Measurements from ENCODE around the gene KCND3. TPM values are rescaled to one million over a fixed set of nuclear protein-coding genes. Genes with fewer than 3 reads are reported as not detected.

Gene KCND3
- total RNA-seq, 1 donor from 2014 or later: 2.1 TPM

DNA sequence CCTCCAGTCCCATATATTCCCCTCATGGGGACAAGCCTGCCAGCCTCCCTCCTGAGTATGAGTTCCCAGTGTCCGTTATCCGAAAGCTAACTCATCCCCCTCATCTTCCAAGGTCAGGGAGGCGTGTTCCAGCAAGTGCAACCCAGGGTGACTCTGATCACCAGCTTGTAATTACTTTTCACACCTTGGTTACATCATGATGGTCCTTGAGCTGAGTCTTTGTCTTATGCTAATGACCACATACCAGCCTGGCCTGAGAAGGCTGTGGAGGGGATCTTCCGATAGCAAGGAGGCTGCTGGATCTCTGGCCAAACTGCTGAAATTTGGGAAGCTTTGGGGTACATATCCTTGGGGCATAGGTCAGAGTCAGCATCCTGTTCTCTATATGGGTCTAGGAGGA, 134.2 kb downstream of the KCND3 start:
- Mint-ChIP-seq H3K4me3 (ENCODE audit: unreplicated experiment) (no peak overlapping the region), H3K27me3 (ENCODE audit: unreplicated experiment) (peaks cover 12% of the 10 kb centered on the region), H3K9me3 (ENCODE audit: unreplicated experiment) (no peaks in the 10 kb centered on the region), H3K27ac (ENCODE audit: unreplicated experiment) (no peak overlapping the region), H3K36me3 (ENCODE audit: unreplicated experiment) (no peaks in the 10 kb centered on the region), H3K4me1 (ENCODE audit: unreplicated experiment) (no peaks in the 10 kb centered on the region)
- DNase-seq (ENCODE audit: extremely low spot score, unreplicated experiment): no peak
- TF ChIP-seq CTCF (IDR thresholded peaks at IDR 0.05): no peak

DNA sequence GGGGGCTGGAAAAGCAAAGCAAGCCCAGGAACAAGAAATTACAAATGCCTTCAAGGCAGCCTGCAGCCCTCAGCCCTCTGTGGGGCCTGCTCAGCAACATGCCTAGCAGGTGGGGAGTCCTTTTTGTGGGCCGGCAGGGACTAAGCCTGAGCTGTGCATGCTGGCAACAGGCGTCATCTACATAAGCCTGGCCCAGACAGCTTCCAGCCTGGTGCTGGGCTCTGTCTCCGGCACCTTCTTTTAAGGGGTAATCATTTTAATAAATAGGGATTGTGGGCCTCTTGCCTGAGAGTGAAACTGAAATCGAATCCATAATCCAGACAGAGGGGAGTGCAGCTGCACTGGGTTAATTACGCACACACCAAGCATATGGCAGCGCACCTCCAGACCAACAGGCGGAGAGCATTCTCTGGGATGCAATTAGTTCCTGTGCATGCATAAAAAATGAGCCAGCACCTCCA, 137.2 kb downstream of the KCND3 start:
- DNase-seq (ENCODE audit: extremely low spot score, unreplicated experiment): no peak
- H3K27ac Mint-ChIP-seq (ENCODE audit: unreplicated experiment): no peak overlapping the region
- no peaks in the 10 kb centered on the region for H3K4me1 Mint-ChIP-seq (ENCODE audit: unreplicated experiment)
- TF ChIP-seq CTCF (IDR thresholded peaks at IDR 0.05): no peak
- H3K27me3 Mint-ChIP-seq (ENCODE audit: unreplicated experiment): peaks cover 8% of the 10 kb centered on the region
- H3K4me3 Mint-ChIP-seq (ENCODE audit: unreplicated experiment): no peak overlapping the region
- no peaks in the 10 kb centered on the region for H3K36me3 Mint-ChIP-seq (ENCODE audit: unreplicated experiment)
- H3K9me3 Mint-ChIP-seq (ENCODE audit: unreplicated experiment): no peaks in the 10 kb centered on the region

GRCh38 chr1:111851552-111851951, 137.9 kb downstream of the KCND3 start:
- DNase-seq (ENCODE audit: extremely low spot score, unreplicated experiment): no peak
- Mint-ChIP-seq H3K4me1 (ENCODE audit: unreplicated experiment) (no peaks in the 10 kb centered on the region), H3K36me3 (ENCODE audit: unreplicated experiment) (no peaks in the 10 kb centered on the region), H3K27me3 (ENCODE audit: unreplicated experiment) (peaks cover 8% of the 10 kb centered on the region), H3K9me3 (ENCODE audit: unreplicated experiment) (no peaks in the 10 kb centered on the region), H3K27ac (ENCODE audit: unreplicated experiment) (no peak overlapping the region), H3K4me3 (ENCODE audit: unreplicated experiment) (no peak overlapping the region)
- TF ChIP-seq CTCF (IDR thresholded peaks at IDR 0.05): no peak

DNA sequence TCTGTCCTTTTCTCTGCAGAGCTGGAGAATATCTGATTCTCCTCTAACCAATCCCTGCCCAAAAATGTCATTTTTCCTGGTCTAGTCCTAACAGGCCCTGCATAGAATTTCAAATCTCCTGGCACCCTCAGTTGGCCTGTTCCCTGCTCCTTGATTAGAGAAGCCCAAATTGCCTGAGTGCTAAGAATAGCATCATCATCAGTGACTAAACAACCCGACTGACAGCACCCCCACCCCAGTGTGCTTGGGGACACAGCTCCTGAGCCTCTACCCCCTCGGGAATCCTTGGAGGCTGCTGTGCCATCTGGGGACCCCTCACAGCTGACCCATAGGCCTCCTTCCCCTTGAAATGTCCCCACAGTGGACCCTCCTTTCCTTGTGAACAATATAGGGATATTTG, 139.4 kb downstream of the KCND3 start:
- no peak for DNase-seq (ENCODE audit: extremely low spot score, unreplicated experiment)
- no peaks in the 10 kb centered on the region for H3K4me1 Mint-ChIP-seq (ENCODE audit: unreplicated experiment)
- H3K27ac Mint-ChIP-seq (ENCODE audit: unreplicated experiment): no peak overlapping the region
- H3K9me3 Mint-ChIP-seq (ENCODE audit: unreplicated experiment): no peaks in the 10 kb centered on the region
- no peak overlapping the region for H3K4me3 Mint-ChIP-seq (ENCODE audit: unreplicated experiment)
- no peak for TF ChIP-seq CTCF (IDR thresholded peaks at IDR 0.05)
- peaks cover 8% of the 10 kb centered on the region for H3K27me3 Mint-ChIP-seq (ENCODE audit: unreplicated experiment)
- no peaks in the 10 kb centered on the region for H3K36me3 Mint-ChIP-seq (ENCODE audit: unreplicated experiment)

GRCh38 chr1:111848852-111849545, 140.5 kb downstream of the KCND3 start:
- TF ChIP-seq CTCF (IDR thresholded peaks at IDR 0.05): no peak
- H3K27me3 Mint-ChIP-seq (ENCODE audit: unreplicated experiment): peaks cover 5% of the 10 kb centered on the region
- no peaks in the 10 kb centered on the region for H3K4me1 Mint-ChIP-seq (ENCODE audit: unreplicated experiment)
- H3K9me3 Mint-ChIP-seq (ENCODE audit: unreplicated experiment): no peaks in the 10 kb centered on the region
- no peak overlapping the region for H3K27ac Mint-ChIP-seq (ENCODE audit: unreplicated experiment)
- H3K4me3 Mint-ChIP-seq (ENCODE audit: unreplicated experiment): no peak overlapping the region
- H3K36me3 Mint-ChIP-seq (ENCODE audit: unreplicated experiment): no peaks in the 10 kb centered on the region
- no peak for DNase-seq (ENCODE audit: extremely low spot score, unreplicated experiment)
